Measurements from ENCODE around the gene CCDC24.

The CCDC24 gene

DNA sequence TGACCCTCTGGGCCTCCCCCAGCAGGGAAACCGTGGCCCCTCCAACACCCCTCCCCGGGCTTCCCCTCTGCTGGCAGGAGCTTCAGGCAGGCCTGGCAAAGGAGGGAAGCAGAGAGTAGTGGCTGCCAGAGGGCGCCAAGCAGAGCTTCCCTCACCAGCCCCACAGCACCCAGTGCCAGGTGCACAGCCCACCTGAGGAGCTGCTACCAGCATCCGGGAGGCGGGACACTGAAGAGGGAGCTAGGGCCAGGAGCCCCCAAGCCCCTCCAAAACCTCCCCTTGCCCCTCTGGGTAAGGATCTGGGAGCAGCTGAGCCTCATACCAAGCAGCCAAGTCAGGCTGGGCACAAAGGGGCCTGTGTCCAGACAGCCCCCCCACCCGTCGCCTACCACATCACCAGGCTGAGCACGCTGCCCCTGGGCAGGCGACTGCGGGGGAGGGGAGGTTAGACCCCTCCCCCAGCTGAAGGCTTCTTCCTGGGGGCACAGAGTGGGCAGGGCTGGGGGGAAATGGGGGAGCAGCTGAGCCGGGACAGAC is 19.6 kb downstream of the CCDC24 start:
- H3K36me3 ChIP-seq (replicated peaks), result no peaks in the 10 kb centered on the region
- in situ Hi-C loops (cut with HindIII; ENCODE audit: low pct_ligation_motif_present, low sequenced_read_pairs), result no loop called here
- TF ChIP-seq, protein P1, sequence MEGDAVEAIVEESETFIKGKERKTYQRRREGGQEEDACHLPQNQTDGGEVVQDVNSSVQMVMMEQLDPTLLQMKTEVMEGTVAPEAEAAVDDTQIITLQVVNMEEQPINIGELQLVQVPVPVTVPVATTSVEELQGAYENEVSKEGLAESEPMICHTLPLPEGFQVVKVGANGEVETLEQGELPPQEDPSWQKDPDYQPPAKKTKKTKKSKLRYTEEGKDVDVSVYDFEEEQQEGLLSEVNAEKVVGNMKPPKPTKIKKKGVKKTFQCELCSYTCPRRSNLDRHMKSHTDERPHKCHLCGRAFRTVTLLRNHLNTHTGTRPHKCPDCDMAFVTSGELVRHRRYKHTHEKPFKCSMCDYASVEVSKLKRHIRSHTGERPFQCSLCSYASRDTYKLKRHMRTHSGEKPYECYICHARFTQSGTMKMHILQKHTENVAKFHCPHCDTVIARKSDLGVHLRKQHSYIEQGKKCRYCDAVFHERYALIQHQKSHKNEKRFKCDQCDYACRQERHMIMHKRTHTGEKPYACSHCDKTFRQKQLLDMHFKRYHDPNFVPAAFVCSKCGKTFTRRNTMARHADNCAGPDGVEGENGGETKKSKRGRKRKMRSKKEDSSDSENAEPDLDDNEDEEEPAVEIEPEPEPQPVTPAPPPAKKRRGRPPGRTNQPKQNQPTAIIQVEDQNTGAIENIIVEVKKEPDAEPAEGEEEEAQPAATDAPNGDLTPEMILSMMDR (IDR thresholded peaks at IDR 0.05; ENCODE audit: low read depth, low read length, missing control alignments), result no peak
- no peak overlapping the region for H3K4me3 ChIP-seq (ENCODE audit: low read depth, low read length)
- no peaks in the 10 kb centered on the region for H3K27me3 ChIP-seq (replicated peaks)
- DNase-seq, result no peak
- no peak overlapping the region for H3K27ac ChIP-seq

DNA sequence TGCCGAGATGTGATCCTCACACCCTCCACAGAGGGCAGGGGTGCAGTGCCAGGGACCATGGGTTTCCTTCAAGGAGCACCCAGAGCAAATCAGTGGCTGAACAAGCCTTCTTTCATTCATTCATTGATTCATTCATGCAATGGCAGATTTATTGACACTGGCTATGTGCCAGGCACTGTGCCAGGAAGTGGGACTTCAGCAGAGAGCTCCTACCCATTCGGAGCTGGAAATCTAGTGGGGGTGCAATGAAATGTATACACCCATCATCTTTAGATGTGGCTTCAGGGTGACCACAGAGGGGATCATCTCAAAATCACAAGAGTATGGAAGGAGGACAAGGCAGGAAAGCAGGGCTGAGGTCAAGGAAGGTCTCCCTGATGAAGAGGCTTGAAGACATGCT is 21.0 kb downstream of the CCDC24 start:
- in situ Hi-C loops (cut with HindIII; ENCODE audit: low pct_ligation_motif_present, low sequenced_read_pairs), result no loop called here
- no peaks in the 10 kb centered on the region for H3K36me3 ChIP-seq (replicated peaks)
- no peaks in the 10 kb centered on the region for H3K27me3 ChIP-seq (replicated peaks)
- TF ChIP-seq, protein P1 (IDR thresholded peaks at IDR 0.05; ENCODE audit: low read depth, low read length, missing control alignments), result no peak
- H3K4me3 ChIP-seq (ENCODE audit: low read depth, low read length), result no peak overlapping the region
- H3K27ac ChIP-seq, result no peak overlapping the region
- no peak for DNase-seq

DNA sequence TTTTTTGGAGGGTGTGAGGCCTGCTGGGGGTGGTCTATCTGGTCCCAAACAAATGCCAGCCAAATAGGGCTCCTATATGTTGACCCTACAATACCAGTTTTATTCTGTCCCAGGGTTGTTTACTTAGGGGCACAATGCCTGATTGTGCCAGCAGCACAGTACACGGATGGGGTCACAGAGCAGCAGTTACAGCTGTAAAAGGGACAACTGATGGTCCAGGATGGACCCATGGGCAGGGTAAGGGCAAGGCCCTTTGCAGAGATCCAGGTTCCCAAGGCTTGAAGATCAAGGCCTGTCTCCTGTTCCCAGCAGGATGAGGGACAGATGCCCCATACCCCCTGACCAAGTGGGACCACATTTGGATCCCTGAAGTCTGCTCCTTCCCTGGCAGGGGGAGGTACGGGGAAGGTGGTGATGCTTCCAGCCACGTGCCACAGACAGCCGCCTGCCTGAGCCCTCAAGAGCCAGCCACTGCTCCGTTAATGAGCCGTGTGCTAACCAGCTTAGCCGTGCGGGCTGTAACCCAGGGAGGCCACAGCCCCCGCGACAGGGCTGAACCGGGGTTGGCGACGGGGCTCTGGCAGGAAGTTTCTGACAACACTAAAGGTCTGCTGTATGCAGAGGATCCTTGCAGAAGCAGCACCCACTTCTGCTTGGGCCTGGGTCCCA is 21.7 kb downstream of the CCDC24 start:
- TF ChIP-seq, protein P1 (IDR thresholded peaks at IDR 0.05; ENCODE audit: low read depth, low read length, missing control alignments), result no peak
- Histone ChIP-seq H3K4me3 (ENCODE audit: low read depth, low read length) (no peak overlapping the region), H3K36me3 (replicated peaks) (no peaks in the 10 kb centered on the region), H3K27ac (no peak overlapping the region), H3K27me3 (replicated peaks) (no peaks in the 10 kb centered on the region)
- no peak for DNase-seq
- in situ Hi-C loops (cut with HindIII; ENCODE audit: low pct_ligation_motif_present, low sequenced_read_pairs), result no loop called here

DNA sequence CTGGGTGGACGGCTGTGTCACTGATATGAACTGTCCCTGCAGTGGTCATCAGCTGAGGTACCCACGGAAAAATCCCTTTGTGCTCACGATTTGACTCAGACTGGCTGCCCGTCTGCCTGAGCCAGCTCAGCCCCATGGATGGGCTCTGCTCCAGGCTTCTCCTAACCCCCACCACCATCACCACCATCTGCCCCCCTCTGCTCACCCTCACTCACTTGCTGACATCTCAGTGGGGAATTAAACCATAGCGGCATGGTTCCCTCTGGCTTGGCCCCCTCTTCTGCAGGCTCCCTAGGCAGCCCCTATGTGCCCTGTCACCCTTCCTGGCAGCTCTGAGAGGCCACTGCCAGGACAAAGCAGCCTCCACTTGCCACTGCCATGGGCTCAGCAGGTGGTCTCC is 22.6 kb downstream of the CCDC24 start:
- DNase-seq, result no peak
- Histone ChIP-seq H3K27me3 (replicated peaks) (no peaks in the 10 kb centered on the region), H3K36me3 (replicated peaks) (no peaks in the 10 kb centered on the region), H3K27ac (no peak overlapping the region), H3K4me3 (ENCODE audit: low read depth, low read length) (no peak overlapping the region)
- in situ Hi-C loops (cut with HindIII; ENCODE audit: low pct_ligation_motif_present, low sequenced_read_pairs), result no loop called here
- TF ChIP-seq, protein P1 (IDR thresholded peaks at IDR 0.05; ENCODE audit: low read depth, low read length, missing control alignments), result no peak

DNA sequence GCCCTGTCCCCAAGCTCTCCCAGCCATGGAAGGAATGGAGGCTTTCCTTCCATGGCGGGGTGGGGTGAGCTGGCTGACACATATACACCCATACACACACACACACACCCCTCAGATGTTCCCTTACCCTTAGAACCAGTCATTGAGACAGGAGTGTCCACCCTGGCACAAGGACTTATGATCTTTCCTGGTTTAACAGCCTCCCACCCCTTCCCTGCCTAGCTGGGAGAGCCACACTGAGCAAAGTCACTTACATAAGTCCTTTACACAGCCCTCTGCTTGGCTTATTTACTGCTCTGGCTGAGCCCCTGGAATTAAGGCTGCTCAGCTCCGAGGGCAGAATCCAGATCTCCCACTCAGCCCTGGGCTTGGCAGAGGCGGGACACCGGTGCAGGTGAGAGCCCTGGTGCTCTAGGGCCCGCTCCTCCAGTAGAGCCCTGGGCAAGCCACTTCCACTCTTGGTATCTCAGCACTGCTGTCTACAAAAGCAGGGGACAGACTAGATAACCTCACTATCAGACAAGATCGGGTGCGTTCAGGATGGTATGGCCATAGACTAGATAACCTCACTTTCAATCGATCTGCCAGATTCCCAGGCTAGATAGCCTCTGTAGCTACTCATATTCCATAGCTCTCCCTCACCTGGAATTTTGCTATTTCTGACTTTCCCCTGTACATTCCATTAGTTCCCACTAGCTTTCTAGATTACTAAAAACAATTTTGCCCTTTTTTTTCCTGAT is 23.1 kb downstream of the CCDC24 start:
- in situ Hi-C loops (cut with HindIII; ENCODE audit: low pct_ligation_motif_present, low sequenced_read_pairs), result no loop called here
- H3K4me3 ChIP-seq (ENCODE audit: low read depth, low read length), result no peak overlapping the region
- TF ChIP-seq, protein P1 (IDR thresholded peaks at IDR 0.05; ENCODE audit: low read depth, low read length, missing control alignments), result no peak
- DNase-seq, result no peak
- H3K27me3 ChIP-seq (replicated peaks), result no peaks in the 10 kb centered on the region
- H3K36me3 ChIP-seq (replicated peaks), result no peaks in the 10 kb centered on the region
- no peak overlapping the region for H3K27ac ChIP-seq
